ENCODE measurements around the gene LHFPL6. TPM values are rescaled to one million over a fixed set of nuclear protein-coding genes. Genes with fewer than 3 reads are reported as not detected.

LHFPL6 gene
- 5.3 and 5.5 TPM in 2 replicates for total RNA-seq

DNA sequence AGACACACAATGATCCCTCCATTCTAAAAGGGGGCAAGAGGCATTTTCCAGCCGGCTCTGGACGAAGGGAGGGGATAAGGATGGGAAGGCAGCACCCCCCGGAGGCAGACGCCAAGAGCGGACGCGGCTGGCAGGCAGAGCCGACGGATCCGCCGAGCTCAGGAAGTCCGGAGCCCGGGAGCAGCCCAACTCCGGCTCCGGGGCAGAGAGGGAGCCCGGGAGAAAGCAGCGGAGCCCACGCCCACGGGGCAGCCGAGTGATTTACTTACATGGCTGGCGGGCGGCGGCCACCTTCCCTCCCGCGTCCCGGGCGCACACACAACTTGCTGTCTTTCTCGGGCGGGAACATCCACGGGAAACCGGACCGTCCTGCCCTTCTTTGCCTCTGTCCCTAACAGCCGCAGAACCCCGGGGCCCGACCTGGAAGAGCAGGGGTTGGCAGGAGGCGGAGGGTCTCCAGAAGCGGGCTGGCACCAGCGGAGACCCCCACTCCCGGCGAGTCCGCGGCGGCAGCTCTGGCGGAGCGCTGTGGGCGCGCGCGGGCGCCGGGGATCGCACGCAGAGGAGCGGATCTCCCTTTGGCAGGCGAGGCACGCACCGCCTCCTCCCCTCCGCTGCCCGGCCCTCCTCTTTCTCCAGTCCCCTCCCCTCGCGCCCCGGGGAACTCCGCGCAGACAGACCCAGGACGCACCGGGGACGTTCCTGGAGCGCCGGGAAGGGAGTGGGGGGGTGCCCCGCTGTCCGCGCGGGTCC lies at the start of gene LHFPL6:
TSS of gene LHFPL6 (minus strand) at position 580 of the 753 bp plus-strand sequence.
- Histone ChIP-seq H3K27me3 (ENCODE audit: control insufficient read depth, insufficient read depth, low read length) (no peaks in the 10 kb centered on the region), H3K4me3 (ENCODE audit: low read depth, low read length) (peak within 1 kb of the TSS; percentile 85), H3K36me3 (ENCODE audit: control insufficient read depth, insufficient read depth, low read length) (no peaks in the 10 kb centered on the region)
- TF ChIP-seq CTCF (IDR thresholded peaks at IDR 0.05; ENCODE audit: insufficient read depth, low read length, severe bottlenecking) = peak; percentile 47
- FAIRE-seq (no peak), DNase-seq (ENCODE audit: low read depth) (peak; percentile 64)

- no peak overlapping the region for H3K4me3 ChIP-seq (ENCODE audit: low read depth, low read length)
- H3K36me3 ChIP-seq (ENCODE audit: control insufficient read depth, insufficient read depth, low read length) = no peaks in the 10 kb centered on the region
- no peak for DNase-seq (ENCODE audit: low read depth)
- TF ChIP-seq CTCF (IDR thresholded peaks at IDR 0.05; ENCODE audit: insufficient read depth, low read length, severe bottlenecking) = no peak
- no peak for FAIRE-seq
- H3K27me3 ChIP-seq (ENCODE audit: control insufficient read depth, insufficient read depth, low read length) = no peaks in the 10 kb centered on the region
Measured at GRCh38 chr13:39646122-39646521, 43.1 kb upstream of the LHFPL6 start.

- no peak for DNase-seq (ENCODE audit: low read depth)
- FAIRE-seq = no peak
- Histone ChIP-seq H3K4me3 (ENCODE audit: low read depth, low read length) (no peak overlapping the region), H3K27me3 (ENCODE audit: control insufficient read depth, insufficient read depth, low read length) (no peaks in the 10 kb centered on the region), H3K36me3 (ENCODE audit: control insufficient read depth, insufficient read depth, low read length) (no peaks in the 10 kb centered on the region)
- TF ChIP-seq CTCF (IDR thresholded peaks at IDR 0.05; ENCODE audit: insufficient read depth, low read length, severe bottlenecking) = no peak
Measured at GRCh38 chr13:39641645-39642044, 38.7 kb upstream of the LHFPL6 start.

GRCh38 chr13:39637890-39638289 lies 34.9 kb upstream of the LHFPL6 start:
- FAIRE-seq (no peak), DNase-seq (ENCODE audit: low read depth) (no peak)
- TF ChIP-seq CTCF (IDR thresholded peaks at IDR 0.05; ENCODE audit: insufficient read depth, low read length, severe bottlenecking) = no peak

GRCh38 chr13:39635564-39635963 lies 32.6 kb upstream of the LHFPL6 start:
- H3K36me3 ChIP-seq (ENCODE audit: control insufficient read depth, insufficient read depth, low read length) = no peaks in the 10 kb centered on the region
- no peak for TF ChIP-seq CTCF (IDR thresholded peaks at IDR 0.05; ENCODE audit: insufficient read depth, low read length, severe bottlenecking)
- no peaks in the 10 kb centered on the region for H3K27me3 ChIP-seq (ENCODE audit: control insufficient read depth, insufficient read depth, low read length)
- DNase-seq (ENCODE audit: low read depth) = no peak
- H3K4me3 ChIP-seq (ENCODE audit: low read depth, low read length) = no peak overlapping the region
- FAIRE-seq = no peak

More at GRCh38 chr13:39637890-39638289, 34.9 kb upstream of the LHFPL6 start:
- Histone ChIP-seq H3K27me3 (ENCODE audit: control insufficient read depth, insufficient read depth, low read length) (no peaks in the 10 kb centered on the region), H3K4me3 (ENCODE audit: low read depth, low read length) (no peak overlapping the region), H3K36me3 (ENCODE audit: control insufficient read depth, insufficient read depth, low read length) (no peaks in the 10 kb centered on the region)

- Histone ChIP-seq H3K4me3 (ENCODE audit: low read depth, low read length) (no peak overlapping the region), H3K27me3 (ENCODE audit: control insufficient read depth, insufficient read depth, low read length) (no peaks in the 10 kb centered on the region), H3K36me3 (ENCODE audit: control insufficient read depth, insufficient read depth, low read length) (no peaks in the 10 kb centered on the region)
- FAIRE-seq (no peak), DNase-seq (ENCODE audit: low read depth) (no peak)
- no peak for TF ChIP-seq CTCF (IDR thresholded peaks at IDR 0.05; ENCODE audit: insufficient read depth, low read length, severe bottlenecking)
Measured at GRCh38 chr13:39632994-39633393, 30.0 kb upstream of the LHFPL6 start.
